B cell (primary cell): ENCODE results near the gene RTN4RL2.

Source experiments
- EZH2 ChIP-seq: IDR thresholded peaks from 2 replicates; pipeline ENCODE4 v1.6.1; 2012; ENCODE audit warnings: borderline replicate concordance, low read depth, mild to moderate bottlenecking, moderate library complexity, low read length; ENCODE audit not compliant: insufficient read depth, poor library complexity, severe bottlenecking
- TF ChIP-seq, protein P1 (sequence below): fragments of 200-600 bp; IDR thresholded peaks from one replicate; pipeline ENCODE4 v1.8.0; 2022; ENCODE audit warnings: antibody characterized with exemption, mild to moderate bottlenecking

DNA sequence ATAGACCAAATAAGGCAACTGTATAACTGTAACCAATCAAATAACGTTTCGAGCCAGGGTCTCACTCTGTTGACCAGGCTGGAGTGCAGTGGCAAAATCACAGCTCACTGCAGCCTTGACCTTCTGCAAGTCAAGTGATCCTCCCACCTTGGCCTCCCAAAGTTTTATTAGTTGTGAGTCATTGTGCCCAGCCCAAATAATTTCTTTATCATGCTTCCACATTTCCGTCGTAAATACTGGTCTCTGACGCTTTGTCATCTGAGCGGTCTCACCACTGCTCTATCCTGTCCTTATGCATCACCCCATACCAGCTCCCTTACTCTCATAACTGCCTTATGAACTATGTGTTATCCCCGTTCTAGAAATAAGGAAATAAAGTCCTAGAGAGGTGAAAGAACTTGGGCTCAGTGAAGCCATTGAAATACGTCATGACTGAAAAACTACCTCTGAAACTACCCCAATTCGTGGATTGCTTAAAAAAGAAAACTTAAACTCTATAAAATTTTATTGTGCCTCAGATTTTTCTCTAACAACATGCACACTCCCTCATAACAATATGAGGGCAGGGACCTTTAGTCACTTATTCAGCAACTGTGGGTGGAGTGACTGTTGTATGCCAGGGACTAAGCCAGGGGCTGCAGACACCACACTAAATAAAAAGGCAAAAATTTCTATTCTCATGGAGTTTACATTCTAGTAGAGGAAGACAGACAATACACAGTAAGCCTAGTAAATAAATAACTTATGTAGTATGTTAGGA, 15.8 kb upstream of the RTN4RL2 start:
- TF ChIP-seq, protein P1, sequence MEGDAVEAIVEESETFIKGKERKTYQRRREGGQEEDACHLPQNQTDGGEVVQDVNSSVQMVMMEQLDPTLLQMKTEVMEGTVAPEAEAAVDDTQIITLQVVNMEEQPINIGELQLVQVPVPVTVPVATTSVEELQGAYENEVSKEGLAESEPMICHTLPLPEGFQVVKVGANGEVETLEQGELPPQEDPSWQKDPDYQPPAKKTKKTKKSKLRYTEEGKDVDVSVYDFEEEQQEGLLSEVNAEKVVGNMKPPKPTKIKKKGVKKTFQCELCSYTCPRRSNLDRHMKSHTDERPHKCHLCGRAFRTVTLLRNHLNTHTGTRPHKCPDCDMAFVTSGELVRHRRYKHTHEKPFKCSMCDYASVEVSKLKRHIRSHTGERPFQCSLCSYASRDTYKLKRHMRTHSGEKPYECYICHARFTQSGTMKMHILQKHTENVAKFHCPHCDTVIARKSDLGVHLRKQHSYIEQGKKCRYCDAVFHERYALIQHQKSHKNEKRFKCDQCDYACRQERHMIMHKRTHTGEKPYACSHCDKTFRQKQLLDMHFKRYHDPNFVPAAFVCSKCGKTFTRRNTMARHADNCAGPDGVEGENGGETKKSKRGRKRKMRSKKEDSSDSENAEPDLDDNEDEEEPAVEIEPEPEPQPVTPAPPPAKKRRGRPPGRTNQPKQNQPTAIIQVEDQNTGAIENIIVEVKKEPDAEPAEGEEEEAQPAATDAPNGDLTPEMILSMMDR = no peak
- TF ChIP-seq EZH2 = no peak
